ENCODE measurements around the gene ALDH1A2.
"Not testable (repeated sequence)": the region's sequence is repeated elsewhere in the genome, so short reads cannot be mapped to it uniquely, and the experiment has no call there.

DNA sequence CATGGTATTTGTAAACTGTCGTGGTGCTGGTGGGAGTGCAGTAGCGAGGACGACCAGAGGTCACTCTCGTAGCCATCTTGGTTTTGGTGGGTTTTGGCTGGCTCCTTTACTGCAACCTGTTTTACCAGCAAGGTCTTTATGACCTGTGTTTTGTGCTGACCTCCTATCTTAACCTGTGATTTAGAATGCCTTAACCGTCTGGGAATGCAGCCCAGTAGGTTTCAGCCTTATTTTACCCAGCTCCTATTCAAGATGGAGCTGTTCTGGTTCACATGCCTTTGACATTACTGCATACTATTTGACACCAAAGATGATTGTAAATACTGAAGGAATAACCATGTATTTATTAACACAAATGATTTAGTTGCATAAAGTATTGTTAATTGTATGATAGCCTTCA lies 15.4 kb upstream of the ALDH1A2 start:
- TF ChIP-seq, protein P1, sequence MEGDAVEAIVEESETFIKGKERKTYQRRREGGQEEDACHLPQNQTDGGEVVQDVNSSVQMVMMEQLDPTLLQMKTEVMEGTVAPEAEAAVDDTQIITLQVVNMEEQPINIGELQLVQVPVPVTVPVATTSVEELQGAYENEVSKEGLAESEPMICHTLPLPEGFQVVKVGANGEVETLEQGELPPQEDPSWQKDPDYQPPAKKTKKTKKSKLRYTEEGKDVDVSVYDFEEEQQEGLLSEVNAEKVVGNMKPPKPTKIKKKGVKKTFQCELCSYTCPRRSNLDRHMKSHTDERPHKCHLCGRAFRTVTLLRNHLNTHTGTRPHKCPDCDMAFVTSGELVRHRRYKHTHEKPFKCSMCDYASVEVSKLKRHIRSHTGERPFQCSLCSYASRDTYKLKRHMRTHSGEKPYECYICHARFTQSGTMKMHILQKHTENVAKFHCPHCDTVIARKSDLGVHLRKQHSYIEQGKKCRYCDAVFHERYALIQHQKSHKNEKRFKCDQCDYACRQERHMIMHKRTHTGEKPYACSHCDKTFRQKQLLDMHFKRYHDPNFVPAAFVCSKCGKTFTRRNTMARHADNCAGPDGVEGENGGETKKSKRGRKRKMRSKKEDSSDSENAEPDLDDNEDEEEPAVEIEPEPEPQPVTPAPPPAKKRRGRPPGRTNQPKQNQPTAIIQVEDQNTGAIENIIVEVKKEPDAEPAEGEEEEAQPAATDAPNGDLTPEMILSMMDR (IDR thresholded peaks at IDR 0.05) = not testable (repeated sequence)
- not testable (repeated sequence) for TF ChIP-seq POLR2A, EP300 (IDR thresholded peaks at IDR 0.05)

Data from tibial nerve (tissue), 4 donors.